ENCODE measurements around the gene THOC6.
"Not testable (repeated sequence)": the region's sequence is repeated elsewhere in the genome, so short reads cannot be mapped to it uniquely, and the experiment has no call there.

Gene THOC6

DNA sequence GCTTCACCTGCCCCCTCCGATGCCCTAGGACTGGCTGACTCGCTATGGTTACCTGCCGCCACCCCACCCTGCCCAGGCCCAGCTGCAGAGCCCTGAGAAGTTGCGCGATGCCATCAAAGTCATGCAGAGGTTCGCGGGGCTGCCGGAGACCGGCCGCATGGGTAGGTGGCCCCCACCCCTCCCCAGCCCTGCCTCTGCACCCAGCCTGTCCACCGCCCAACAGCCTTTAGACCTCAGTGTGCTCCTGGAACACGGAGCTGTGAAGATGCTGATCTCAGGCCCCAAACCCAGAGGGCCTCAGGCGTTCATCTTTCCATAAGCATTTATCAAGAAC lies 23.5 kb downstream of the THOC6 start:
- Mint-ChIP-seq H3K27me3 (ENCODE audit: low read depth, poor library complexity) (peaks cover 88% of the 10 kb centered on the region), H3K4me3 (peak overlapping the region; percentile 58), H3K27ac (no peak overlapping the region), H3K4me1 (peaks cover 16% of the 10 kb centered on the region), H3K9me3 (peaks cover 10% of the 10 kb centered on the region), H3K36me3 (ENCODE audit: low read depth) (no peaks in the 10 kb centered on the region)
- TF ChIP-seq, protein P1, sequence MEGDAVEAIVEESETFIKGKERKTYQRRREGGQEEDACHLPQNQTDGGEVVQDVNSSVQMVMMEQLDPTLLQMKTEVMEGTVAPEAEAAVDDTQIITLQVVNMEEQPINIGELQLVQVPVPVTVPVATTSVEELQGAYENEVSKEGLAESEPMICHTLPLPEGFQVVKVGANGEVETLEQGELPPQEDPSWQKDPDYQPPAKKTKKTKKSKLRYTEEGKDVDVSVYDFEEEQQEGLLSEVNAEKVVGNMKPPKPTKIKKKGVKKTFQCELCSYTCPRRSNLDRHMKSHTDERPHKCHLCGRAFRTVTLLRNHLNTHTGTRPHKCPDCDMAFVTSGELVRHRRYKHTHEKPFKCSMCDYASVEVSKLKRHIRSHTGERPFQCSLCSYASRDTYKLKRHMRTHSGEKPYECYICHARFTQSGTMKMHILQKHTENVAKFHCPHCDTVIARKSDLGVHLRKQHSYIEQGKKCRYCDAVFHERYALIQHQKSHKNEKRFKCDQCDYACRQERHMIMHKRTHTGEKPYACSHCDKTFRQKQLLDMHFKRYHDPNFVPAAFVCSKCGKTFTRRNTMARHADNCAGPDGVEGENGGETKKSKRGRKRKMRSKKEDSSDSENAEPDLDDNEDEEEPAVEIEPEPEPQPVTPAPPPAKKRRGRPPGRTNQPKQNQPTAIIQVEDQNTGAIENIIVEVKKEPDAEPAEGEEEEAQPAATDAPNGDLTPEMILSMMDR (IDR thresholded peaks at IDR 0.05), result no peak
- DNase-seq, result no peak

DNA sequence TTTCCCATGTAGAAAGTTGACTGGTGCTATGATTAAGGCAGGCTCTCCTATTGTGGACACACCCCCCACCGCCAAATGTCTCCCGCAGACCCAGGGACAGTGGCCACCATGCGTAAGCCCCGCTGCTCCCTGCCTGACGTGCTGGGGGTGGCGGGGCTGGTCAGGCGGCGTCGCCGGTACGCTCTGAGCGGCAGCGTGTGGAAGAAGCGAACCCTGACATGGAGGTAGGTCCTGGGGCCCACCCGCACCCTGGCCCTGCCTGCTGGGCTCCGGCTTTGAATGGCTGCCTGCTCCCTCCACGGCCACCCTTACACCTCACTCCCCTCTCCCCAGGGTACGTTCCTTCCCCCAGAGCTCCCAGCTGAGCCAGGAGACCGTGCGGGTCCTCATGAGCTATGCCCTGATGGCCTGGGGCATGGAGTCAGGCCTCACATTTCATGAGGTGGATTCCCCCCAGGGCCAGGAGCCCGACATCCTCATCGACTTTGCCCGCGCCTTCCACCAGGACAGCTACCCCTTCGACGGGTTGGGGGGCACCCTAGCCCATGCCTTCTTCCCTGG lies 26.2 kb downstream of the THOC6 start:
- Mint-ChIP-seq H3K27me3 (ENCODE audit: low read depth, poor library complexity) (peaks cover 71% of the 10 kb centered on the region), H3K4me3 (no peak overlapping the region), H3K36me3 (ENCODE audit: low read depth) (no peaks in the 10 kb centered on the region), H3K27ac (no peak overlapping the region), H3K4me1 (peaks cover 15% of the 10 kb centered on the region), H3K9me3 (peaks cover 3% of the 10 kb centered on the region)
- TF ChIP-seq, protein P1 (IDR thresholded peaks at IDR 0.05), result no peak
- DNase-seq, result no peak

DNA sequence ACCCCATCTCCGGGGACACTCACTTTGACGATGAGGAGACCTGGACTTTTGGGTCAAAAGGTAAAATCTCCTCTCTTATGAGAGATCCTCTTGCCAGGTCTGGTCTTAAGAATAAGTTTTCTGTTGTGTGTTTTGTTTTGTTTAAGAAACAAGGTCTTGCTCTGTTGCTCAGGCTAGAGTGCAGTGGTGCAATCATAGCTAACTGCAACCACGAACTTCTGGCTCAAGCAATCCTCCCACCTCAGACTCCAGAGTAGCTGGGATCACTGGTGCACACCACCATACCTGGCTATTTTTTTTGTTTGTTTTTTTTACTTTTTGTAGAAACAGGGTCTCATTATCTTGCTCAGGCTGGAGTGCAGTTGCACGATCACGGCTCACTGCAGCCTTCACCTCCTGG lies 26.7 kb downstream of the THOC6 start:
- TF ChIP-seq, protein P1 (IDR thresholded peaks at IDR 0.05), result no peak
- H3K27me3 Mint-ChIP-seq (ENCODE audit: low read depth, poor library complexity), result peaks cover 71% of the 10 kb centered on the region
- no peaks in the 10 kb centered on the region for H3K9me3 Mint-ChIP-seq
- no peaks in the 10 kb centered on the region for H3K36me3 Mint-ChIP-seq (ENCODE audit: low read depth)
- DNase-seq, result no peak
- H3K4me1 Mint-ChIP-seq, result peaks cover 20% of the 10 kb centered on the region
- H3K27ac Mint-ChIP-seq, result no peak overlapping the region
- H3K4me3 Mint-ChIP-seq, result no peak overlapping the region

DNA sequence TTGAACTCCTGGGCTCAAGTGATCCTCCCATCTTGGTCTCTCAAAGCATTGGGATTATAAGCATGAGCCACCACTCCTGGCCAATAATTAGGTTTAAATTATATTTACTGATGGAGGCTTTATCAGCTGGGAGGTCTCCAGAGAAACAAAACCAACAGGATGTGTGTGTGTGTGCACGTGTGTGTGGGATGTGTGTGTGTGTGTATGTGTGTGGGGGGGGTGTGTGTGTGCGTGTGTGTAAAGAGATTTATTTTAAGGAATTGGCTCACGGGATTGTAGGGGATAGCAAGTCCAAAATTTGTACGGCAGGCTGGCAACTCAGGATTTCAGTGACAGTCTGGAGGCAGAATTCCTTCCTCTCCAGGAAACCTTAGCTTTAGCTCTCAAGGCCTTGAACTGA lies 27.2 kb downstream of the THOC6 start:
- Mint-ChIP-seq H3K27me3 (ENCODE audit: low read depth, poor library complexity) (peaks cover 69% of the 10 kb centered on the region), H3K27ac (no peak overlapping the region), H3K9me3 (no peaks in the 10 kb centered on the region), H3K36me3 (ENCODE audit: low read depth) (no peaks in the 10 kb centered on the region), H3K4me3 (no peak overlapping the region), H3K4me1 (peaks cover 25% of the 10 kb centered on the region)
- no peak for DNase-seq
- TF ChIP-seq, protein P1 (IDR thresholded peaks at IDR 0.05), result no peak

DNA sequence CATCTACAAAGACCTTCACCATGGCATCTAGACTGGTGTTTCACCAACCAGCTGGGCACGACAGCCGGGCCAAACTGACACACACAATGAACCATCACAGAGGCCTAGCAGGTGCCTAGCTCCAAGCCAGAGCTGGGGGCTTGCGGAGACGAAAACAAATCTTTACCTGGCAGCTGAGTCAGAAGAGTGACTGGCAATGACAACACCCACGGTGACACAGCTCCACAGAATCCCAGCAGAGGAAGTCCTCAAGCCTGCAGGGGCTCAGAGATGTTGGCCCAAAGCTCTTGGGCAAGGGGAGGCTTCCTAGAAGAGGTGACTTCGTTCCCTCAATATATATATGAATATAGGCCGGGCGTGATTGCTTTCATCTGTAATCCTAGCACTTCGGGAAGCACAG lies 27.7 kb downstream of the THOC6 start:
- TF ChIP-seq, protein P1 (IDR thresholded peaks at IDR 0.05), result no peak
- no peak overlapping the region for H3K4me3 Mint-ChIP-seq
- H3K4me1 Mint-ChIP-seq, result peaks cover 30% of the 10 kb centered on the region
- peaks cover 67% of the 10 kb centered on the region for H3K27me3 Mint-ChIP-seq (ENCODE audit: low read depth, poor library complexity)
- H3K9me3 Mint-ChIP-seq, result no peaks in the 10 kb centered on the region
- no peak for DNase-seq
- no peak overlapping the region for H3K27ac Mint-ChIP-seq
- H3K36me3 Mint-ChIP-seq (ENCODE audit: low read depth), result no peaks in the 10 kb centered on the region

DNA sequence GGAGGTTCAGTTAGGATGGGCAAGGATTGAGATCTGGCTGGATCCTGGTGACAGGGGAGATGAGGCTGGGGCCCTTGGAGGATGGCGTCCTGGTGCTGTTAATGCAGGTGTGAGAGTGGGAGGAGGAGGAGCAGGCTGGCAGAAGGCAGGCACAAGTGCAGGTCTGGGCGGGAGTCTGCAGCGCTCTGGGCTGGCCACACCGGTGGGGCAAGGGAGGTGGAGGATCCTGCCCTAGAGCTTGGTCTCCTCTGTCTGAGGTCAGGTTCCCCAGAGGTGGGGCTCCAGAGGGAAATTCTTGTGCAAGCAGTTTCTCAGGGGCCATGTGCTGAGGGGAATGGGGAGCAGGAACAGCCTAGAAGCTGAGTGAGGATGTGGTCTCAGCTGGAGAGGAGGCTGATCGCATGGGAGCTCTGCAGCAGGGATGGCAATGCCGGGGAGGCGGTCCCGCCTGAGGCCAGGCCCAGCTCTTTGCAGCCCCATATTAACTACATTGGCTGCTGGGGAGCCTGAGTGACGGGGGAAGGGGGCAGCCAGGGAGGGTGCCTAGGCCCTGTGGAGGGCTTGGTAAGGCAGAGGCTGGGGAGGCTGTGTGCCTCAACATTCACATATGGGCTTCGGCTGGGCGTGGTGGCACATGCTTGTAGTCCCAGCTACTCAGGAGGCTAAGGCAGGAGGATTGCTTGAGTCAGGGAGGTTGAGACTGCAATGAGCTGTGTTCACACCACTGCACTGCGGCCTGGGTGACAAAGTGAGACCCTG lies 28.9 kb downstream of the THOC6 start:
- Mint-ChIP-seq H3K27me3 (ENCODE audit: low read depth, poor library complexity) (peaks cover 67% of the 10 kb centered on the region), H3K4me1 (peaks cover 32% of the 10 kb centered on the region)
- not testable (repeated sequence) for H3K36me3 Mint-ChIP-seq (ENCODE audit: low read depth); H3K27ac Mint-ChIP-seq; H3K9me3 Mint-ChIP-seq; H3K4me3 Mint-ChIP-seq; DNase-seq

DNA sequence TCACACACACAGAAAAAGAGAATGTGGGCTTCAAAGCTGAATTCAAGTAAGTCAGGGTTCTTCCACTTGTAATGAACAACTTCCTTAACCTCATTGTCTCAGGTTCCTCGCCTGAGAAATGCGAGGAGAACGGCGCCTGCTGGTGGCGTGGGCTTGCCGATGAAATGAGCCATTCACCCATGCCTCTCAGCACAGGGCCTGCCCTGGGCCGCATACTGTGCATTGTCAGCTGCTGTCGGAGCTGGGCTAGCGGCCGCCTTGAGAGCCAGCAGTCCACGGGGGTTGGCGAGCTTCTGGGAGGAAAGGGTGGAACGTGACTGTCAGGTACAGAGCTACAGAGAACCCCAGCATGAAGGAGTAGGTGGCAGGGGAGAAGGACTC lies 29.5 kb downstream of the THOC6 start:
- H3K36me3 Mint-ChIP-seq (ENCODE audit: low read depth); H3K4me3 Mint-ChIP-seq; H3K9me3 Mint-ChIP-seq; H3K27ac Mint-ChIP-seq; DNase-seq: not testable (repeated sequence)
- H3K4me1 Mint-ChIP-seq, result peaks cover 32% of the 10 kb centered on the region
- peaks cover 64% of the 10 kb centered on the region for H3K27me3 Mint-ChIP-seq (ENCODE audit: low read depth, poor library complexity)
